ENCODE data around the gene TPM1.

DNA sequence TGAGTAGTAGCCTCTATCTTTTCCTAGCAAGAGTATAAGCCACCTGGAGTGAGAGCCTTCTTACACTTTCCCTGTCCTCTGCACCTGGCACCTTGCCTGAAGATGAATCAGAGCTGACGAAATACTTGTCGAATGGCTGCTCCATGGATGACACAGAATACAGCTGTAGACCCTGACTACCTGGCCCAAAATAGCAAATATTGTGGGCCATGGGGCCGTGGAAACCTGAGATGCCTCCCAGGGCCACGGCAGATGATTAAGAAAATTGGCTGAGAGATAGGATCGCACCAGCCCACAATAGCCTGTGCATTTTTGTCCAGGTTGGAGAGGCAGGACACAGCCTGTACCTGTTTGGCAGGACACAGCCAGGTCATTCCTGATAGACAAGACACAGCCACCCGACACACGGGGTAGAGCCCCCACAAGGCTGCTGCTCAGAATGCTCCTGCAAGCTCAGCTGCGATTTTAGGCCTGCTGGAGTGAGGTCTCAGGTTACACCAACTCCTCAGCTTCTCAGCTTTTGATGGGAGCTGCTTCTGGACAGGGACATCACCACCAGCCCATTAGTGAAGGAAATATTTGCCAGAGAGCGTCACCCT lies 22.9 kb upstream of the TPM1 start:
- no peak for TF ChIP-seq EZH2 (IDR thresholded peaks at IDR 0.05; ENCODE audit: insufficient read depth, poor library complexity, severe bottlenecking)
- TF ChIP-seq EZH2phosphoT487 (IDR thresholded peaks at IDR 0.05; ENCODE audit: insufficient read depth, low read depth), result no peak

Data from GM23248 (cell line).